Kidney (tissue), 14 donors: ENCODE measurements around the gene CCDC97. TPM values are rescaled to one million over a fixed set of nuclear protein-coding genes. Genes with fewer than 3 reads are reported as not detected.

ENCODE experiments used
- DNase-seq, 5 donors: peaks; one replicate each; pipeline ENCODE4 v3.0.0-alpha.2; 2013 to 2020
- FAIRE-seq: peaks from 2 replicates; lab custom pipeline; 2012; peaks lifted over from hg19 to GRCh38; lab: Jason Lieb, UNC
- H3K27ac ChIP-seq, 2 donors: one replicate each; pipeline ENCODE4 v1.7.0; 2013; ENCODE audit warnings: low read depth in 2 of 2, low read length in 2 of 2, inconsistent platforms in 1 of 2
- H3K27me3 ChIP-seq: one replicate; pipeline ENCODE4 v1.7.1; 2013; ENCODE audit warnings: low read length, inconsistent platforms; ENCODE audit not compliant: control insufficient read depth, insufficient read depth
- H3K36me3 ChIP-seq, 3 donors: one replicate each; pipeline versions ENCODE4 v1.7.0 to v1.7.1; 2013; ENCODE audit warnings: low read length in 3 of 3, control low read depth in 1 of 3, inconsistent platforms in 1 of 3; ENCODE audit not compliant: insufficient read depth in 3 of 3, control insufficient read depth in 2 of 3
- H3K4me1 ChIP-seq, 3 donors: one replicate each; pipeline versions ENCODE4 v1.7.0 to v1.7.1; 2013; ENCODE audit warnings: low read length in 3 of 3, inconsistent platforms in 1 of 3, low read depth in 1 of 3; ENCODE audit not compliant: control insufficient read depth in 2 of 3, insufficient read depth in 2 of 3
- H3K4me3 ChIP-seq, 3 donors: one replicate each; pipeline versions ENCODE4 v1.7.0 to v1.8.1; 2013; ENCODE audit warnings: low read length in 3 of 3, control low read depth in 1 of 3, inconsistent platforms in 1 of 3
- H3K9ac ChIP-seq, 3 donors: one replicate each; pipeline versions ENCODE4 v1.7.0 to v1.7.1; 2013; ENCODE audit warnings: low read length in 3 of 3, control low read depth in 1 of 3, inconsistent platforms in 1 of 3
- H3K9me3 ChIP-seq, 3 donors: one replicate each; pipeline versions ENCODE4 v1.7.0 to v1.7.1; 2013; ENCODE audit warnings: low read length in 3 of 3, control low read depth in 1 of 3, inconsistent platforms in 1 of 3; ENCODE audit not compliant: control insufficient read depth in 2 of 3, insufficient read depth in 1 of 3
- intact Hi-C: fragments of 100-400 bp; cut with DNase I; formaldehyde crosslinking; loops from one replicate; pipeline ENCODE4 v1.11.1; 2022
- polyA plus RNA-seq: library from polyadenylated mRNA; stranded (reverse); fragments of 350-450 nt; fragmentation: Illumina TruSeq; extraction: RNeasy Lipid Tissue Mini Kit (QIAGEN cat#74804); gene quantifications from one replicate; pipeline ENCODE4 v1.2.3, GENCODE V29; 2014; ENCODE audit warnings: low read depth, low replicate concordance; ENCODE audit not compliant: insufficient read depth
- total RNA-seq: library from RNA; stranded (reverse); fragmentation: NEBNext Ultra II Directional; extraction: Animal tissue kit (Norgen Biotek cat#: 25700); gene quantifications from one replicate; pipeline ENCODE4 v1.2.1, GENCODE V29; 2021
- TF ChIP-seq, protein P1 (sequence below): IDR thresholded peaks from 3 replicates; pipeline ENCODE4 v1.5.1; 2012; ENCODE audit warnings: mild to moderate bottlenecking, moderate library complexity, borderline replicate concordance; ENCODE audit not compliant: insufficient read depth; ENCODE audit errors: extremely low read depth
- donor health status: control.
- donor health status: control.
- donor health status: control.
- donor health status: control.
- donor health status: control.
- donor health status: DM: yes; HTN: yes; CAD: no.
- donor health status: Normal renal cell carcinoma (clear cell type).

The CCDC97 gene
- total and polyA plus RNA-seq, 2 donors from 2014 or later: 9.8 to 28.1 TPM

- no peak for FAIRE-seq
- TF ChIP-seq, protein P1, sequence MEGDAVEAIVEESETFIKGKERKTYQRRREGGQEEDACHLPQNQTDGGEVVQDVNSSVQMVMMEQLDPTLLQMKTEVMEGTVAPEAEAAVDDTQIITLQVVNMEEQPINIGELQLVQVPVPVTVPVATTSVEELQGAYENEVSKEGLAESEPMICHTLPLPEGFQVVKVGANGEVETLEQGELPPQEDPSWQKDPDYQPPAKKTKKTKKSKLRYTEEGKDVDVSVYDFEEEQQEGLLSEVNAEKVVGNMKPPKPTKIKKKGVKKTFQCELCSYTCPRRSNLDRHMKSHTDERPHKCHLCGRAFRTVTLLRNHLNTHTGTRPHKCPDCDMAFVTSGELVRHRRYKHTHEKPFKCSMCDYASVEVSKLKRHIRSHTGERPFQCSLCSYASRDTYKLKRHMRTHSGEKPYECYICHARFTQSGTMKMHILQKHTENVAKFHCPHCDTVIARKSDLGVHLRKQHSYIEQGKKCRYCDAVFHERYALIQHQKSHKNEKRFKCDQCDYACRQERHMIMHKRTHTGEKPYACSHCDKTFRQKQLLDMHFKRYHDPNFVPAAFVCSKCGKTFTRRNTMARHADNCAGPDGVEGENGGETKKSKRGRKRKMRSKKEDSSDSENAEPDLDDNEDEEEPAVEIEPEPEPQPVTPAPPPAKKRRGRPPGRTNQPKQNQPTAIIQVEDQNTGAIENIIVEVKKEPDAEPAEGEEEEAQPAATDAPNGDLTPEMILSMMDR: no peak
- Histone ChIP-seq H3K4me3 (no peak overlapping the region), H3K9ac (no peak overlapping the region), H3K36me3 (no peaks in the 10 kb centered on the region), H3K4me1 (peaks cover 2 to 33% (median 19%) of the 10 kb centered on the region in 3 donors), H3K27me3 (no peaks in the 10 kb centered on the region), H3K27ac (no peak overlapping the region), H3K9me3 (no peaks in the 10 kb centered on the region)
- no peak for DNase-seq
- intact Hi-C loops: no loop called here
Observed at GRCh38 chr19:41330481-41330880, 20.5 kb downstream of the CCDC97 start.

DNA sequence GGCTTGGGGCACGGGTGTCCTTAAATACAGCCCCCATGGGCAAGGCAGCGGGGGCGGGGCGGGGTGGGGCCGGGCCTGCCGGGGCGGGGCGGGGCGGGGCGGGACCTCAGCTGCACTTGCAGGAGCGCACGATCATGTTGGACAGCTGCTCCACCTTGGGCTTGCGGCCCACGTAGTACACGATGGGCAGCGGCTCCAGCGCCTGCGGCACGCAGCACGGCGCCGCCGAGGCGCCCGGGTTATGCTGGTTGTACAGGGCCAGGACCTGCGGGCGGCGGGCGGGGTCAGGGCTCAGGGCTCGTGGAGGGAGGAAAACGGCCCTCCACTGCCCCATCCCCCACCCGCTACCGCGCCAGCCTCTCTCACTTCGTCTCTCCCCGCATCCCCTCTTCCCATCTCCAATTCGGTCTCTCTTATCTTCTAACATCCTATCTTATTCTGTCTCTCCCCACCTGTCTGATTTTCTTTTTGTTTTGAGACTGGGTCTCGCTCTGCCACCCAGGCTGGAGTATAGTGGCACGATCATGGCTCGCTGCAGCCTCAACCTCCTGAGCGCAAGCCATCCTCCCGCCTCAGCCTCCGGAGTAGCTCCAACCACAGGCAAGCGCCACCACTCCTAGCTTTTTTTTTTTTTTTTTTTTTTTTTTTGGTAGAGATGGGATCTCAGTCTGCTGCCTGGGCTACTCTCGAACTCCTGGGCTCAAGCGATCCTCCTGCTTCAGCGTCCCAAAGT lies 21.1 kb downstream of the CCDC97 start:
- H3K36me3 ChIP-seq: no peaks in the 10 kb centered on the region
- no peak overlapping the region for H3K9ac ChIP-seq
- no peaks in the 10 kb centered on the region for H3K9me3 ChIP-seq
- H3K4me3 ChIP-seq: no peak overlapping the region
- no peaks in the 10 kb centered on the region for H3K27me3 ChIP-seq
- TF ChIP-seq, protein P1: no peak
- no peak for FAIRE-seq
- intact Hi-C loops: no loop called here
- peaks cover 2 to 27% (median 16%) of the 10 kb centered on the region in 3 donors for H3K4me1 ChIP-seq
- peak in 1 of 5 donors; percentile 58 for DNase-seq
- H3K27ac ChIP-seq: no peak overlapping the region

DNA sequence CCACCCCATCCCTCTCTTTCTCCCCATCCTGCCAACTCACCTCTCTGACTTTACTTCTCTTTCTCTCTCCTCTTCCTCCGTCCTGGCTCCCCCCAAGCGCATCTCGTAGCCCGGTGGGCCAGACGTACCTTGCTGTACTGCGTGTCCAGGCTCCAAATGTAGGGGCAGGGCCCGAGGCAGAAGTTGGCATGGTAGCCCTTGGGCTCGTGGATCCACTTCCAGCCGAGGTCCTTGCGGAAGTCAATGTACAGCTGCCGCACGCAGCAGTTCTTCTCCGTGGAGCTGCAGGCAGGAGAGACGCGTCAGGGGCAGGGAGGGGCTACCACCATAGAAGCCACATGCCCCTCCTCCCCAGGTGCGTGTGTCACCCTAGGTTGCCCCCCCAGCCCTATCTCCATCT lies 22.0 kb downstream of the CCDC97 start:
- DNase-seq: no peak
- Histone ChIP-seq H3K4me3 (no peak overlapping the region), H3K4me1 (peaks cover 0 to 20% (median 9%) of the 10 kb centered on the region in 3 donors), H3K27ac (no peak overlapping the region), H3K9ac (no peak overlapping the region), H3K27me3 (no peaks in the 10 kb centered on the region), H3K36me3 (no peaks in the 10 kb centered on the region), H3K9me3 (no peaks in the 10 kb centered on the region)
- no peak for FAIRE-seq
- TF ChIP-seq, protein P1: no peak
- intact Hi-C loops: no loop called here

DNA sequence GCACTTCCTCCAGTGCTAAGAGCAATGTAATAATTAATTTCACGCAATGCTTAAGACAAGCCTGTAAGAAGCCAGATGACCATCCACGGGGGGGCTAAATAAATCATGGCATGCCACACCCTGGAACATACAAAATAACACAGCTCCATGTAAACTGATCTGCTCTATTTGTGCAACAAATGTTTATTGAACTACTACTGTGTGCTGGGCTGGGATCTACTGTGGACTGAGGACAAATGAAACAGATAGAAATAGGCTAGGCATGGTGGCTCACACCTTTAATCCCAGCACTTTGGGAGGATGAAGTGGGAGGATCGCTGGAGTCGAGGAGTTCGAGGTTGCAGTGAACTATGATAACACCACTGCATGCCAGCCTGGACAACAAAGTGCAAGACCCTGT lies 22.5 kb downstream of the CCDC97 start:
- no peaks in the 10 kb centered on the region for H3K9me3 ChIP-seq
- TF ChIP-seq, protein P1: no peak
- FAIRE-seq (no peak), DNase-seq (no peak)
- H3K9ac ChIP-seq: no peak overlapping the region
- H3K4me1 ChIP-seq: peaks cover 0 to 16% (median 5%) of the 10 kb centered on the region in 3 donors
- no peak overlapping the region for H3K27ac ChIP-seq
- H3K36me3 ChIP-seq: no peaks in the 10 kb centered on the region
- intact Hi-C loops: no loop called here
- no peaks in the 10 kb centered on the region for H3K27me3 ChIP-seq
- no peak overlapping the region for H3K4me3 ChIP-seq
